Prostate gland (tissue), 2 donors: ENCODE results near the gene BRF1. TPM values are rescaled to one million over a fixed set of nuclear protein-coding genes. Genes with fewer than 3 reads are reported as not detected.

Experiments used
- DNase-seq: peaks from one replicate; pipeline ENCODE4 v3.0.0-alpha.2; 2019; ENCODE audit warnings: low spot score
- H3K27ac ChIP-seq, 2 donors: fragments of 200-600 bp; sonication (generic); 2 replicates each; pipeline ENCODE4 v1.5.1; 2017 to 2019
- H3K27me3 ChIP-seq: fragments of 200-600 bp; sonication (generic); replicated peaks from 2 replicates; pipeline ENCODE4 v1.5.1; 2019; ENCODE audit not compliant: insufficient read depth
- H3K36me3 ChIP-seq, 2 donors: fragments of 200-600 bp; sonication (generic); 1 replicate in 1 of 2; 2 replicates in 1 of 2; pipeline versions ENCODE4 v1.5.1 to v1.8.1; 2017 to 2019
- H3K4me1 ChIP-seq: fragments of 200-600 bp; sonication (generic); replicated peaks from 2 replicates; pipeline ENCODE4 v1.5.1; 2019
- H3K4me3 ChIP-seq, 2 donors: fragments of 200-600 bp; sonication (generic); 2 replicates each; pipeline ENCODE4 v1.5.1; 2017 to 2019
- H3K9me3 ChIP-seq: fragments of 200-600 bp; sonication (generic); 2 replicates; pipeline ENCODE4 v1.5.1; 2017
- CTCF ChIP-seq, 4 experiments: fragments of 200-600 bp in 2 of 4; fragments of 450-650 bp in 2 of 4; sonication (generic) in 2 of 4; IDR thresholded peaks; 1 replicate in 3 of 4; 2 replicates in 1 of 4; pipeline ENCODE4 v1.5.1; 2016 to 2019; ENCODE audit warnings: antibody characterized with exemption in 4 of 4, mild to moderate bottlenecking in 2 of 4, moderate library complexity in 2 of 4
- POLR2A ChIP-seq: fragments of 450-650 bp; IDR thresholded peaks from one replicate; pipeline ENCODE4 v1.6.1; 2016; ENCODE audit warnings: antibody characterized with exemption, mild to moderate bottlenecking
- POLR2AphosphoS5 ChIP-seq: sonication (generic); formaldehyde crosslinking; IDR thresholded peaks from one replicate; pipeline ENCODE4 v1.6.1; 2017; ENCODE audit warnings: antibody characterized with exemption
- WGBS: methylation state at CpG from one replicate; pipeline ENCODE4 v1.1.5; 2018; 5-methylcytosine and 5-hydroxymethylcytosine counted together
- intact Hi-C: fragments of 100-400 bp; cut with DNase I; formaldehyde crosslinking; loops from one replicate; pipeline ENCODE4 v1.14.2; 2022
- total RNA-seq, 2 donors: library from RNA; depleted of rRNA; stranded (reverse); fragments of >200 nt; gene quantifications; one replicate each; pipeline ENCODE4 v1.1.0, GENCODE V29; 2016

Gene BRF1
- total RNA-seq, 2 donors from 2014 or later: 64.9 to 88.9 TPM

DNA sequence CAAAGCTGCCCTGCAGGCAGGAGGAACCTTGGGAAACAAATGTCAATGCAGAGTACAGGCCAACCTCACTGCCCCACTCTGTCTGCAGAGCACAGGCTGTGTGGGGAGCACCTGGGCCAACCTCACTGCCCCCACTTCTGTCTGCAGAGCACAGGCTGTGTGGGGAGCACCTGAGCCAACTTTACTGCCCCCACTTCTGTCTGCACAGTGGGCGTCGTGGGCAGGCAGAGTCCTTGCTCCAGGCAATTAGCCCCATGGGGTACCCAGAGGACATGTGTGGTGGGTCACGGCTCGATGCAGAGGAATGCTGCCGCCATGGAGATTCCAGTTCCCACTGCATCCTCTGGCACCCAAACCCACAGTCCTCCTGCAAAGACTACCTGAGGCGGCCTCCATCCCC is 26.2 kb downstream of the BRF1 start:
- no peak overlapping the region for H3K4me3 ChIP-seq
- TF ChIP-seq CTCF (IDR thresholded peaks at IDR 0.05) (no peak), POLR2AphosphoS5 (no peak), POLR2A (no peak)
- WGBS: 87% methylated on average over 4 of the region's 6 CpGs
- H3K27ac ChIP-seq: no peak overlapping the region
- no peak for DNase-seq
- H3K4me1 ChIP-seq: peaks cover 3% of the 10 kb centered on the region
- H3K36me3 ChIP-seq: no peaks in the 10 kb centered on the region
- H3K27me3 ChIP-seq: no peaks in the 10 kb centered on the region
- H3K9me3 ChIP-seq: no peaks in the 10 kb centered on the region
- intact Hi-C loops: no loop called here

- TF ChIP-seq POLR2AphosphoS5 (peak; percentile 33), CTCF (IDR thresholded peaks at IDR 0.05) (no peak), POLR2A (no peak)
- no peak overlapping the region for H3K27ac ChIP-seq
- no peaks in the 10 kb centered on the region for H3K27me3 ChIP-seq
- peaks cover 3% of the 10 kb centered on the region for H3K4me1 ChIP-seq
- no peaks in the 10 kb centered on the region for H3K9me3 ChIP-seq
- no peak overlapping the region for H3K4me3 ChIP-seq
- no peaks in the 10 kb centered on the region for H3K36me3 ChIP-seq
- WGBS: 56% methylated on average over 12 of the region's 12 CpGs
- peak; percentile 43 for DNase-seq
- intact Hi-C loops: no loop called here
These were observed 27.7 kb downstream of the BRF1 start for GRCh38 chr14:105273062-105273461.

DNA sequence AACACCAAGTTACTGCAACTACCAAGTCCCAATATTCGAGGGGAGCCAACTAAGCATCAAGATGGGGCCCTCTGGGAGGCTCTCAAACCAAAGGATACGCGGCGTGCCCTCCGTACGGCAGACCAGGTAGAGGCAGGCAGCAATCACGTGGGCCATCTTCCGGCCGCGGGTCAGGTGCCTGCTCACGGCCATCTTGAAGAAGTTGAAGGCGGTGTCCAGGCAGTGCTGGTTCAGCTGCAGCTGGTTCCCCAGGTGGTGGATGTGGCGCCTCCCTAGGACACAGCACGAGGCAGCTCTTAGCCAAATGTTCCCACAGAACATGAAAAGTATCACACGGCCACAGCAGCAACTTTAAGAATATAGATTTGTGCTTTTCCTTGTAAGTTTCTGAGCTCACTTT is 28.2 kb downstream of the BRF1 start:
- Histone ChIP-seq H3K36me3 (no peaks in the 10 kb centered on the region), H3K9me3 (no peaks in the 10 kb centered on the region), H3K4me3 (no peak overlapping the region), H3K27ac (no peak overlapping the region), H3K27me3 (no peaks in the 10 kb centered on the region), H3K4me1 (peaks cover 3% of the 10 kb centered on the region)
- intact Hi-C loops: no loop called here
- TF ChIP-seq POLR2A (no peak), POLR2AphosphoS5 (no peak), CTCF (IDR thresholded peaks at IDR 0.05) (no peak)
- WGBS: 69% methylated on average over 15 of the region's 15 CpGs
- DNase-seq: no peak

DNA sequence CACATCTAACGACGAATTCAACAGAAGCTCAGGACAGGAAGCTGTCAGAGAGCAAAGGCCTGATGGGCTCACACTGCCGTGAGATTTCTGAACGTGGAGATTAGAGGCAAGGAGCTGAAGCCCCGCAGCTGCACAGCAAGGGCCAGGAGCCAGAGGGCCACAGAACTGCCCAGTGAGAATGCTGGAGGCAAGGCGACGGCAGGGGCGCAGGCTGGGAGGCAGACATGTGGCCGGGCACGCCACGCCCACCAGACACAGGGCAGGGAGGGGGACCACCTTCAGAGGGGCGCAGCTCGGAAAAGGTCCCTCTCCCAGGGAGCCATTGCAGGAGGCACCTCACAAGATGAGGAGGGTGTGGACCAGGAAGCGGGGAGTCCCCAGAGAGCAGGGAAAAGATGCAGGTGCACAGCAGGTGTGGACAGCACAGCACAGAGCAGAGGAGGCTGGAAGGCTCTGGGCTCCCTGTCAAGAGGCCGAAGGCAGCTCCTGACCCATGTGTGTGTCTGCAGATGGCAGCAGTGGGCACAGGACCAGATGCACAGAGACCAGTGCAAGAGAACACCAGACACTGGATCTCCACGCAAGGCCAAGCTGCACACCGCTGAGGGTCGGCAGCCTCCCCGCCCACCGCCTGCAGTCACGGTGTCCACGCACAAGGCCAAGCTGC is 29.4 kb downstream of the BRF1 start:
- WGBS: 90% methylated on average over 22 of the region's 22 CpGs
- intact Hi-C loops: no loop called here
- DNase-seq: no peak
- peaks cover 3% of the 10 kb centered on the region for H3K4me1 ChIP-seq
- H3K9me3 ChIP-seq: no peaks in the 10 kb centered on the region
- H3K27me3 ChIP-seq: no peaks in the 10 kb centered on the region
- H3K4me3 ChIP-seq: no peak overlapping the region
- no peak overlapping the region for H3K27ac ChIP-seq
- TF ChIP-seq CTCF (IDR thresholded peaks at IDR 0.05) (no peak), POLR2AphosphoS5 (no peak), POLR2A (no peak)
- no peaks in the 10 kb centered on the region for H3K36me3 ChIP-seq

DNA sequence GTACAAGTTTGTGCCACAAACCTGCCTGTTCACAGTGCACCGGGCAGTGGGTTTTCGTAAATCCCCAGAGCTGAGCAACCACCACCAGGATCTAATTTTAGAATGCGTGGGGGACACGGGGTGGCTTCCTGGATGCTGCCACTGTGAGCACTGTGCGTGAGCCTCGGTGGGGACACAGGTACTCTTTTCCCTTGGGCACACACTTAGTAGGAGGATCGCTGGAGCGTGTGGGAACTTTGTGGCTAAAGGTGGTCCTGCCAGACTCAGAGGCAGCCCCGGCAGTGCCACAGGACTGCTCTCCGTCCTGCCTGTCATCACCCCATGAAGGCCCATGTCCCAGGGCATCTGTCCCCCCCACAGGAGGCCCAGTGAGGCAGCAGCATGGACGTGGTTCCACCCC is 31.4 kb downstream of the BRF1 start:
- peaks cover 3% of the 10 kb centered on the region for H3K4me1 ChIP-seq
- intact Hi-C loops: no loop called here
- WGBS: 88% methylated on average over 11 of the region's 11 CpGs
- no peak for DNase-seq
- H3K36me3 ChIP-seq: no peaks in the 10 kb centered on the region
- H3K9me3 ChIP-seq: no peaks in the 10 kb centered on the region
- H3K4me3 ChIP-seq: no peak overlapping the region
- TF ChIP-seq CTCF (IDR thresholded peaks at IDR 0.05) (no peak), POLR2AphosphoS5 (no peak), POLR2A (no peak)
- H3K27me3 ChIP-seq: no peaks in the 10 kb centered on the region
- no peak overlapping the region for H3K27ac ChIP-seq
